ENCODE measurements around the gene COASY.

COASY gene

DNA sequence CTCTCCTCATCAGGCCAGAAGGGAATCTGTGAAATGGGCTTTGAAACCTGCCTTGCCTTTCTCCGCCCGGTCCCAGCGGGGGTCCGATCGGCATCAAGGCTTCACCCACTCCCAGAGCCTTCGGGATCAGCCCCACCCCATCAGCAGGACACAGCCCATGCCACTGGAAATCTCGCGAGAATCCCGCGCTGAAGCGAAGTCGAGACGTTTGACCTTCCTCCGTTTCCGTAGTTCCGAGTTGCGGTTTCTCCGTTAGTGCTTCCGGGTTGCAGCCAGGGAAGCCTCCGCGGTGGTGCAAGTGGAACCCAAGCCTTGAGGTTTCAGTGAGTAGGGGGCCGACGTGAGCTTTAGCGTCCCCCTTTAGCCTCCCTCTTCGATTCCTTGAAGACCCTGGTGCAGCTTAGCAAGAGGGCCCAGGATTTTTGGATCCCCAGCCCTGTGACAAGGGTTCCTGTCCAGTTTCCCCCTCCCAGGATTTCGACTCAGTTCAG, at the start of gene COASY:
Gene COASY (plus strand): TSS at position 252 of the 491 bp plus-strand sequence. CDS start 475 bp downstream, outside the sequence.
- DNase-seq (ENCODE audit: low read depth) = peak; percentile 85
- TF ChIP-seq, protein P1, sequence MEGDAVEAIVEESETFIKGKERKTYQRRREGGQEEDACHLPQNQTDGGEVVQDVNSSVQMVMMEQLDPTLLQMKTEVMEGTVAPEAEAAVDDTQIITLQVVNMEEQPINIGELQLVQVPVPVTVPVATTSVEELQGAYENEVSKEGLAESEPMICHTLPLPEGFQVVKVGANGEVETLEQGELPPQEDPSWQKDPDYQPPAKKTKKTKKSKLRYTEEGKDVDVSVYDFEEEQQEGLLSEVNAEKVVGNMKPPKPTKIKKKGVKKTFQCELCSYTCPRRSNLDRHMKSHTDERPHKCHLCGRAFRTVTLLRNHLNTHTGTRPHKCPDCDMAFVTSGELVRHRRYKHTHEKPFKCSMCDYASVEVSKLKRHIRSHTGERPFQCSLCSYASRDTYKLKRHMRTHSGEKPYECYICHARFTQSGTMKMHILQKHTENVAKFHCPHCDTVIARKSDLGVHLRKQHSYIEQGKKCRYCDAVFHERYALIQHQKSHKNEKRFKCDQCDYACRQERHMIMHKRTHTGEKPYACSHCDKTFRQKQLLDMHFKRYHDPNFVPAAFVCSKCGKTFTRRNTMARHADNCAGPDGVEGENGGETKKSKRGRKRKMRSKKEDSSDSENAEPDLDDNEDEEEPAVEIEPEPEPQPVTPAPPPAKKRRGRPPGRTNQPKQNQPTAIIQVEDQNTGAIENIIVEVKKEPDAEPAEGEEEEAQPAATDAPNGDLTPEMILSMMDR (IDR thresholded peaks at IDR 0.05; ENCODE audit: control insufficient read depth, extremely low read depth, insufficient read depth) = no peak
- peak within 1 kb of the TSS; percentile 83 for H3K4me3 ChIP-seq (ENCODE audit: low read depth, low read length)

DNA sequence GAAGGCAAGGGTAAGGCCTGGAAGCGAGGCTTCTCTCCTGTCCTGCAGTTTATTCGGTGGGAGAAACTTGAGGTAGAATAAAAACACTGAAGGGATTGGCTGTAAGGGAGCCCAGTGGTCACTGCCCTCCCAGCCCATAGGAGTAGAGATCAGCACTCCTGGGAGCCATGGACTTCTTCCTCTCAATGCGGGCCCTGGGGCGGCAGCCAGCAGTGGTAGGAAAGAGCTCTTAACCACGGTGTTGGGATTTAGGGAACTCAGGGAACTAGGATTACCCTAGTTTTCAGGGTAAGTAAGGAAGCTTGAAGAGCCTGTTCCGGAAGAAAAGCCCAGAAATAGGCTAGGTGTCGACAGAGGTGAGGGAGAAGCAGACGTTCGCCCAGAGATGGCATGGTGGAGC, 49.7 kb upstream of the COASY start:
- DNase-seq (ENCODE audit: low read depth) = no peak
- H3K4me3 ChIP-seq (ENCODE audit: low read depth, low read length) = no peak overlapping the region
- TF ChIP-seq, protein P1 (IDR thresholded peaks at IDR 0.05; ENCODE audit: control insufficient read depth, extremely low read depth, insufficient read depth) = no peak

DNA sequence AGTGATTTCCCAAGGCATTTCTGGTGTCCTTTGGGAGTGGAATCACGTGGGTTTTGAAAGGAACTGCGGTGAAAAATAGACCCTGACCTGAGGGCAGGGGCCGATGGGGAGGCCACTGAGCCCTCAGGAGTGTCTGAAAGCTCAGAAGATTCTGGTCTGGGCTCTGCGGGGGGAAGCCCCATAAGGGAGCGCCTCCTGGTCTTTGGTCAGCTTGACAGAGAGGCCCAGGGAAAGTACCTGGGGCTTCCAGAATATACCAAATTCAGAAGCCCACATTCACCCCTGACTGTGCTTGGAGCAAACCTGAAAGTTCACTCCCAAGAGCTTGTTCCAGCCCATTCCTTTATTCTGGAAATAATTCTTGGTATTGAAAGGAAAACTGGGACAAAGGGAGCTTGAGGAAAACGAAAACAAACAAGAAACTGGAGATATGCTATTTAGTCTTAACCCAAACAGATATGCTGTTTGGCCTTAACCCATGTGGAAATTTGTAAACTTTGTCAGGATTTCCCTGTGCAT, 49.2 kb upstream of the COASY start:
- H3K4me3 ChIP-seq (ENCODE audit: low read depth, low read length) = no peak overlapping the region
- TF ChIP-seq, protein P1 (IDR thresholded peaks at IDR 0.05; ENCODE audit: control insufficient read depth, extremely low read depth, insufficient read depth) = no peak
- no peak for DNase-seq (ENCODE audit: low read depth)

DNA sequence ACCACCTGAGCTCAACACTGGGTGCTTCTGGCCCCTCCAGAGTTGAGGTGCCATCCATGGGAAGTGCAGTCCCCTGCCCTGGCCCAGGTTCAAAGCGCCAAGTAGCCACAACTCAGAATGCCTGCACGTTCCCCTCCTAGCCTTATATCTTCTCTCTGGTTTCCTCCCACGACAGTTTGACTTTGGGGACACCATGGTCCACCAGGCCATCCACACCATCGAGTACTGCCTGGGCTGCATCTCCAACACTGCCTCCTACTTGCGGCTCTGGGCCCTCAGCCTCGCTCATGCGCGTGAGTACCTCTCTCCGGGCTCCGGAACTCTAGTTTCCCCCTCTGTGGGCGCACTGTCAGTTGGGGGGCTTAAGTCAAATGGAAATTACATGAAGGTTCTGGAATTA, 48.3 kb upstream of the COASY start:
- H3K4me3 ChIP-seq (ENCODE audit: low read depth, low read length) = no peak overlapping the region
- no peak for DNase-seq (ENCODE audit: low read depth)
- TF ChIP-seq, protein P1 (IDR thresholded peaks at IDR 0.05; ENCODE audit: control insufficient read depth, extremely low read depth, insufficient read depth) = no peak

DNA sequence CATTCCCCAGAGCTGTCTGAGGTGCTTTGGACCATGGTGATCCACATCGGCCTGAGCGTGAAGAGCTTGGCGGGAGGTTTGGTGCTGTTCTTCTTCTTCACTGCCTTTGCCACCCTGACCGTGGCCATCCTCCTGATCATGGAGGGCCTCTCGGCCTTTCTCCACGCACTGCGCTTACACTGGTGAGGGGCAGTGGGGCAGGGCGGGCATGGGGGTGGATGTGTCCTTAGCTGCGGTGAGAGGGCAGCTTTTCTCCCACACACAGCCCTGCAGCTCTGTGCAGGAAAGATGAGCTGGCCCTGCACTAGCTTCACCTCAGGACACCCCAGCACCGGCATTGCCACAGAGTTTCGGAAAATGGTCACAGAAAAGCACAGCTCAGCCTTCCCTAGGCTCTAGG, 47.7 kb upstream of the COASY start:
- no peak for DNase-seq (ENCODE audit: low read depth)
- no peak overlapping the region for H3K4me3 ChIP-seq (ENCODE audit: low read depth, low read length)
- TF ChIP-seq, protein P1 (IDR thresholded peaks at IDR 0.05; ENCODE audit: control insufficient read depth, extremely low read depth, insufficient read depth) = no peak

DNA sequence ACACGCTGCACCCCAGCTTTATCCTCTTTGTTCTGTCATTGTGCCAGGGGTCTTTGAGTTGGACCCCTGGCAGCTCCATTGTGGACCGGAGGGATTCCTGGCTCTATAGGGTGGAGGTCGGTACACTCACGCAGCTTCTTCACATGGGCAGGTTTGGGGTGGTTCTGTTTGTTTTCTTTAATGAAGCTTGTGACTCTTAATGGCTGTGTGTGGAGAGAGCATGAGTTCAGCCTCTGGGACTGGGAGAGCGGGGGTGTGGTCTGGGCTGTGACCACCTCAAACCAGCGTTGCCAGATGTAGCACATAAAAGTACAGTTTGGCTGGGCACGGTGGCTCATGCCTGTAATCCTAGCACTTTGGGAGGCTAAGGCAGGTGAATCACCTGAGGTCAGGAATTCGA, 47.1 kb upstream of the COASY start:
- DNase-seq (ENCODE audit: low read depth) = no peak
- no peak overlapping the region for H3K4me3 ChIP-seq (ENCODE audit: low read depth, low read length)
- TF ChIP-seq, protein P1 (IDR thresholded peaks at IDR 0.05; ENCODE audit: control insufficient read depth, extremely low read depth, insufficient read depth) = no peak

DNA sequence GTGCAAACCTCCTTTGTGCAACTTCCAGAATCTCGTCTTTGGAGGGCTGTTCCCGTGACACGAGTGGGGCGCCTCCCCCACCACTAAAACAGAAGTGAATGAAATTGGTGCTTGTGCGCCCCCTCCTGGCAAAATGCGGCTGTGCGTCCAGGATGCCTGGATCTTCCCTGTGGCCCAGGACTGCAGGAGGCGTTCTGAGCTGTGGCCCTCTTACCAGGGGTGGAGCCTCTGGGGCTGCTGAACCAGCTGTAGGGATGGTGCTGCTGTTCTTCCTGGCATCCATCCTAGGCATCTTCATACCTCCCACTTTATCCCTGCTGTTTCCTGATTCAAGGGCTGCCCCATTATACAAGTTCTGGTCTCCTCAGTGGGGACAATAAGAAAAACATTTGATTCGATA, 44.4 kb upstream of the COASY start:
- TF ChIP-seq, protein P1 (IDR thresholded peaks at IDR 0.05; ENCODE audit: control insufficient read depth, extremely low read depth, insufficient read depth) = peak; percentile 92
- H3K4me3 ChIP-seq (ENCODE audit: low read depth, low read length) = no peak overlapping the region
- peak; percentile 61 for DNase-seq (ENCODE audit: low read depth)

Measured in LNCaP clone FGC (cell line).